WTC11 (cell line): Measurements from ENCODE around the gene SRRM2. TPM values are rescaled to one million over a fixed set of nuclear protein-coding genes. Genes with fewer than 3 reads are reported as not detected.

Experiments
- ATAC-seq: fragments of 200-7000 bp; cut with Tn5 transposase; 2 replicates; pipeline ENCODE4 v1.10.0; 2021; ENCODE audit warnings: mild to moderate bottlenecking, moderate library complexity
- CTCF ChIA-PET: fragments of 300-600 bp; sonication (Branson Sonifier 250); formaldehyde crosslinking; loops from one replicate; lab custom pipeline; 2021; ENCODE audit warnings: antibody characterized with exemption; lab: Charles Lee
- POLR2A ChIA-PET: fragments of 350-600 bp; sonication (Branson Sonifier 250); formaldehyde crosslinking; loops from one replicate; lab custom pipeline; 2021; ENCODE audit warnings: antibody characterized with exemption; lab: Charles Lee
- DNase-seq: peaks from one replicate; pipeline ENCODE4 v3.0.0; 2021; ENCODE audit warnings: low spot score
- H3K27ac Mint-ChIP-seq: 2 replicates; pipeline ENCODE4 v1.8.0; 2021; ENCODE audit warnings: mixed read lengths
- H3K27me3 Mint-ChIP-seq: 2 replicates; pipeline ENCODE4 v1.8.0; 2021; ENCODE audit warnings: low read depth, mild to moderate bottlenecking, moderate library complexity, mixed read lengths
- H3K36me3 Mint-ChIP-seq: 2 replicates; pipeline ENCODE4 v1.8.0; 2021; ENCODE audit warnings: mixed read lengths
- H3K4me1 Mint-ChIP-seq: 2 replicates; pipeline ENCODE4 v1.8.0; 2022; ENCODE audit warnings: mixed read lengths
- H3K4me3 Mint-ChIP-seq: 2 replicates; pipeline ENCODE4 v1.8.0; 2021; ENCODE audit warnings: mild to moderate bottlenecking, moderate library complexity, mixed read lengths
- H3K9me3 Mint-ChIP-seq: 2 replicates; pipeline ENCODE4 v1.8.0; 2021; ENCODE audit warnings: mixed read lengths
- GRHL2 ChIP-seq: fragments of 250-450 bp; sonication (Bioruptor Pico); IDR thresholded peaks from 2 replicates; pipeline ENCODE4 v1.8.0; 2022; ENCODE audit warnings: mild to moderate bottlenecking, moderate library complexity; ENCODE audit not compliant: insufficient replicate concordance, severe bottlenecking
- IRF2 ChIP-seq: sonication (generic); formaldehyde crosslinking; IDR thresholded peaks from 2 replicates; pipeline ENCODE4 v1.8.0; 2022; ENCODE audit warnings: low read depth, missing genetic modification reagents, borderline replicate concordance
- JAZF1 ChIP-seq: fragments of 250-450 bp; sonication (Bioruptor Pico); IDR thresholded peaks from 2 replicates; pipeline ENCODE4 v1.9.0; 2021; ENCODE audit warnings: moderate library complexity, mild to moderate bottlenecking, inconsistent platforms
- KAT7 ChIP-seq: sonication (generic); formaldehyde crosslinking; IDR thresholded peaks from 2 replicates; pipeline ENCODE4 v1.8.1; 2023; ENCODE audit warnings: missing genetic modification reagents, mild to moderate bottlenecking, borderline replicate concordance
- MYBL2 ChIP-seq: sonication (generic); formaldehyde crosslinking; IDR thresholded peaks from 2 replicates; pipeline ENCODE4 v1.8.1; 2023; ENCODE audit warnings: mild to moderate bottlenecking, moderate library complexity, missing genetic modification reagents
- ZBTB21 ChIP-seq: sonication (generic); formaldehyde crosslinking; IDR thresholded peaks from 2 replicates; pipeline ENCODE4 v1.8.1; 2023; ENCODE audit warnings: mild to moderate bottlenecking, missing genetic modification reagents, borderline replicate concordance
- ZNF219 ChIP-seq: sonication (generic); formaldehyde crosslinking; IDR thresholded peaks from 2 replicates; pipeline ENCODE4 v1.8.0; 2023; ENCODE audit warnings: missing genetic modification reagents, mild to moderate bottlenecking, borderline replicate concordance
- ZNF423 ChIP-seq: fragments of 250-450 bp; sonication (Bioruptor Pico); IDR thresholded peaks from 2 replicates; pipeline ENCODE4 v2.1.2; 2022; ENCODE audit warnings: mild to moderate bottlenecking, moderate library complexity
- total RNA-seq: library from RNA; stranded (reverse); gene quantifications from 3 replicates; pipeline ENCODE4 v1.2.3, GENCODE V29; 2021
- TF ChIP-seq, protein P1 (sequence below): sonication (generic); formaldehyde crosslinking; IDR thresholded peaks from 2 replicates; pipeline ENCODE4 v1.8.1; 2022; ENCODE audit warnings: mild to moderate bottlenecking, missing genetic modification reagents, moderate library complexity, borderline replicate concordance
- TF ChIP-seq, protein P2 (sequence below): sonication (generic); formaldehyde crosslinking; IDR thresholded peaks from 2 replicates; pipeline ENCODE4 v1.8.0; 2023; ENCODE audit warnings: mild to moderate bottlenecking, missing genetic modification reagents
- TF ChIP-seq, protein P3 (sequence below): fragments of 250-450 bp; sonication (Bioruptor Pico); IDR thresholded peaks from 2 replicates; pipeline ENCODE4 v1.8.0; 2021; ENCODE audit warnings: mild to moderate bottlenecking
- TF ChIP-seq, protein P4 (sequence below): sonication (generic); formaldehyde crosslinking; IDR thresholded peaks from 2 replicates; pipeline ENCODE4 v1.8.1; 2023; ENCODE audit warnings: mild to moderate bottlenecking, moderate library complexity, missing genetic modification reagents
- TF ChIP-seq, protein P5 (sequence below): fragments of 250-450 bp; sonication (Bioruptor Pico); IDR thresholded peaks from 2 replicates; pipeline ENCODE4 v1.9.0; 2021; ENCODE audit warnings: mild to moderate bottlenecking

SRRM2 gene
- total RNA-seq, 1 experiment from 2014 or later = 823 TPM

DNA sequence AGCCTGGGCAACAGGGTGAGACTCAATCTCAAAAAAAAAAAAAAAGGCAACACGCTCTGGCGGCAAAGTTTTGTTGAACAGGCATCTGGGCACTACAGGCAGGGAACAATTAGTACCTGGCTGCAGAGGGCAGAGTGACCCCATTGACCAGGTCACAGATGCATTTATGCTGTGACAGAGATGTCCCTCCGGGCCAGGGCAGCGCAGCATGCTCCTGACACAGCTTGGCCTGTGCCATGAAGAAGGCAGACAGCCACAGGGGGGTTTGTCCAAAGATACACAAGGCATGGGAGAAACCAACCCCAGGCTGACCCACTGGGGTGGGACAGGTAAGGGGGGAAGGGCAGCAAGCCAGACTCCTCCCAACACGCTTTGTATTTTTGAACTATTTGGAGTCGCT lies 7.7 kb upstream of the SRRM2 start:
- Mint-ChIP-seq H3K4me1 (no peaks in the 10 kb centered on the region), H3K4me3 (no peak overlapping the region), H3K9me3 (no peaks in the 10 kb centered on the region), H3K27me3 (no peaks in the 10 kb centered on the region)
- ATAC-seq (no peak), DNase-seq (no peak)
- CTCF ChIA-PET = no interaction called here
- POLR2A ChIA-PET = no interaction called here
- TF ChIP-seq KAT7 (CRISPR knock-in tag) (no peak), GRHL2 (CRISPR knock-in tag) (no peak), JAZF1 (CRISPR knock-in tag) (no peak)
- TF ChIP-seq, protein P1, sequence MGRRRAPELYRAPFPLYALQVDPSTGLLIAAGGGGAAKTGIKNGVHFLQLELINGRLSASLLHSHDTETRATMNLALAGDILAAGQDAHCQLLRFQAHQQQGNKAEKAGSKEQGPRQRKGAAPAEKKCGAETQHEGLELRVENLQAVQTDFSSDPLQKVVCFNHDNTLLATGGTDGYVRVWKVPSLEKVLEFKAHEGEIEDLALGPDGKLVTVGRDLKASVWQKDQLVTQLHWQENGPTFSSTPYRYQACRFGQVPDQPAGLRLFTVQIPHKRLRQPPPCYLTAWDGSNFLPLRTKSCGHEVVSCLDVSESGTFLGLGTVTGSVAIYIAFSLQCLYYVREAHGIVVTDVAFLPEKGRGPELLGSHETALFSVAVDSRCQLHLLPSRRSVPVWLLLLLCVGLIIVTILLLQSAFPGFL = no peak
- TF ChIP-seq, protein P2, sequence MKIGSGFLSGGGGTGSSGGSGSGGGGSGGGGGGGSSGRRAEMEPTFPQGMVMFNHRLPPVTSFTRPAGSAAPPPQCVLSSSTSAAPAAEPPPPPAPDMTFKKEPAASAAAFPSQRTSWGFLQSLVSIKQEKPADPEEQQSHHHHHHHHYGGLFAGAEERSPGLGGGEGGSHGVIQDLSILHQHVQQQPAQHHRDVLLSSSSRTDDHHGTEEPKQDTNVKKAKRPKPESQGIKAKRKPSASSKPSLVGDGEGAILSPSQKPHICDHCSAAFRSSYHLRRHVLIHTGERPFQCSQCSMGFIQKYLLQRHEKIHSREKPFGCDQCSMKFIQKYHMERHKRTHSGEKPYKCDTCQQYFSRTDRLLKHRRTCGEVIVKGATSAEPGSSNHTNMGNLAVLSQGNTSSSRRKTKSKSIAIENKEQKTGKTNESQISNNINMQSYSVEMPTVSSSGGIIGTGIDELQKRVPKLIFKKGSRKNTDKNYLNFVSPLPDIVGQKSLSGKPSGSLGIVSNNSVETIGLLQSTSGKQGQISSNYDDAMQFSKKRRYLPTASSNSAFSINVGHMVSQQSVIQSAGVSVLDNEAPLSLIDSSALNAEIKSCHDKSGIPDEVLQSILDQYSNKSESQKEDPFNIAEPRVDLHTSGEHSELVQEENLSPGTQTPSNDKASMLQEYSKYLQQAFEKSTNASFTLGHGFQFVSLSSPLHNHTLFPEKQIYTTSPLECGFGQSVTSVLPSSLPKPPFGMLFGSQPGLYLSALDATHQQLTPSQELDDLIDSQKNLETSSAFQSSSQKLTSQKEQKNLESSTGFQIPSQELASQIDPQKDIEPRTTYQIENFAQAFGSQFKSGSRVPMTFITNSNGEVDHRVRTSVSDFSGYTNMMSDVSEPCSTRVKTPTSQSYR (CRISPR knock-in tag) = no peak
- TF ChIP-seq, all 79 proteins: peak for 0
- H3K27ac Mint-ChIP-seq = no peak overlapping the region
- H3K36me3 Mint-ChIP-seq = 0 out of 2 replicates have a peak, but pooled peaks cover 2% of the 10 kb centered on the region

DNA sequence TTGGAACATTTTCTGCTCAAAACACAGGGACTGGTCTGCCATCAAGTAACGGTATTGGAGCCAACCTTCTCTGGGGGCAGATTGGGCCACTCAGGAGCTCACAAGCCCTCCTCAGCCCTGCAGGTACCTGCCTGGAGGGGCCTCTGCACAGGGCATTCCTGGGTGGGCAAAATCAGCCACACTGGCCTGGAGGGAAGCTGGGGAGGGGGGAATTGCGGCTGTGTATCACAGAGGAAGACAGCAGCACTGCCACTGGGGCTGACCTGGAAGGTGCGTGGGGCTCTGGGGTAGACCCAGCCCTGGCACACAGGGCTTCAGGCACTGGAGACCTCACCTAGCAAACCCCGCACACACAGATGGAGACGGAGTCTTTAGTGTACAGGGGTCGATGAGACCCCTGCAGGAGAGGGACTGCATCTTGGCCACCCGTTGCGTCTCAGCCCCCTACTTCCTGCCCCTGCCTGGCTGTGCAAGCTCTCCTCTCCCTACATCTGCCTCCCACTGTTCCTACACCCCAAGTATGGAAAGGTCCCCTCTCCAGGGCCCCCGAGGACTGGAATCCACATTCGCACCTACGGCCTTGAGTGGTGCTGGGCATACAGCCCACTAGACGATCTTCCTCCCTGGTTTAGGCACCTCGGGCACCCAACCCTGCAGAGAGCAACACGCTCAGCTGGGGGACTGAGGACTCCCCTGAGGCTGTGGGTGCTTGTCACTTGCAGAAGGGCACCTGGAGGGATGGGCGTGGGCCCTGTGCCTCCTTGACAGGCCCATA lies 7.1 kb upstream of the SRRM2 start:
- no peak for DNase-seq
- Mint-ChIP-seq H3K9me3 (no peaks in the 10 kb centered on the region), H3K27me3 (no peaks in the 10 kb centered on the region), H3K4me1 (no peaks in the 10 kb centered on the region; the same call in none of the 2 replicates), H3K27ac (no peak overlapping the region; the same call in 1 of the 2 replicates), H3K36me3 (0 out of 2 replicates have a peak, but pooled peaks cover 2% of the 10 kb centered on the region), H3K4me3 (no peak overlapping the region)
- ChIA-PET POLR2A (no interaction called here), CTCF (interaction anchor here (0.9 to 1.6 kb wide), 4 partner anchors 17 to 94 kb away, joined by 3 to 4 read pairs (median 4); partner anchors contain the start of gene PRSS41)
- peak; percentile 22 for ATAC-seq
- TF ChIP-seq ZNF423 (CRISPR knock-in tag) (no peak), ZNF219 (no peak), MYBL2 (CRISPR knock-in tag) (no peak), ZBTB21 (CRISPR knock-in tag) (no peak), IRF2 (CRISPR knock-in tag) (no peak)
- TF ChIP-seq, protein P3, sequence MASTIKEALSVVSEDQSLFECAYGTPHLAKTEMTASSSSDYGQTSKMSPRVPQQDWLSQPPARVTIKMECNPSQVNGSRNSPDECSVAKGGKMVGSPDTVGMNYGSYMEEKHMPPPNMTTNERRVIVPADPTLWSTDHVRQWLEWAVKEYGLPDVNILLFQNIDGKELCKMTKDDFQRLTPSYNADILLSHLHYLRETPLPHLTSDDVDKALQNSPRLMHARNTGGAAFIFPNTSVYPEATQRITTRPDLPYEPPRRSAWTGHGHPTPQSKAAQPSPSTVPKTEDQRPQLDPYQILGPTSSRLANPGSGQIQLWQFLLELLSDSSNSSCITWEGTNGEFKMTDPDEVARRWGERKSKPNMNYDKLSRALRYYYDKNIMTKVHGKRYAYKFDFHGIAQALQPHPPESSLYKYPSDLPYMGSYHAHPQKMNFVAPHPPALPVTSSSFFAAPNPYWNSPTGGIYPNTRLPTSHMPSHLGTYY (CRISPR knock-in tag) = no peak
- TF ChIP-seq, protein P4, sequence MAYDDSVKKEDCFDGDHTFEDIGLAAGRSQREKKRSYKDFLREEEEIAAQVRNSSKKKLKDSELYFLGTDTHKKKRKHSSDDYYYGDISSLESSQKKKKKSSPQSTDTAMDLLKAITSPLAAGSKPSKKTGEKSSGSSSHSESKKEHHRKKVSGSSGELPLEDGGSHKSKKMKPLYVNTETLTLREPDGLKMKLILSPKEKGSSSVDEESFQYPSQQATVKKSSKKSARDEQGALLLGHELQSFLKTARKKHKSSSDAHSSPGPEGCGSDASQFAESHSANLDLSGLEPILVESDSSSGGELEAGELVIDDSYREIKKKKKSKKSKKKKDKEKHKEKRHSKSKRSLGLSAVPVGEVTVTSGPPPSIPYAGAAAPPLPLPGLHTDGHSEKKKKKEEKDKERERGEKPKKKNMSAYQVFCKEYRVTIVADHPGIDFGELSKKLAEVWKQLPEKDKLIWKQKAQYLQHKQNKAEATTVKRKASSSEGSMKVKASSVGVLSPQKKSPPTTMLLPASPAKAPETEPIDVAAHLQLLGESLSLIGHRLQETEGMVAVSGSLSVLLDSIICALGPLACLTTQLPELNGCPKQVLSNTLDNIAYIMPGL (CRISPR knock-in tag) = no peak
- TF ChIP-seq, protein P5, sequence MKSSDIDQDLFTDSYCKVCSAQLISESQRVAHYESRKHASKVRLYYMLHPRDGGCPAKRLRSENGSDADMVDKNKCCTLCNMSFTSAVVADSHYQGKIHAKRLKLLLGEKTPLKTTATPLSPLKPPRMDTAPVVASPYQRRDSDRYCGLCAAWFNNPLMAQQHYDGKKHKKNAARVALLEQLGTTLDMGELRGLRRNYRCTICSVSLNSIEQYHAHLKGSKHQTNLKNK (CRISPR knock-in tag) = no peak
- TF ChIP-seq, protein P1 = no peak
